Muscle of back (tissue), 11 donors: ENCODE data around the gene SERPINA6. TPM values are rescaled to one million over a fixed set of nuclear protein-coding genes. Genes with fewer than 3 reads are reported as not detected.
"Not testable (repeated sequence)": the region's sequence is repeated elsewhere in the genome, so short reads cannot be mapped to it uniquely, and the experiment has no call there.

Source experiments
- DNase-seq, 3 donors: peaks; one replicate each; pipeline versions ENCODE4 v3.0.0 to v3.0.0-alpha.2; 2013
- polyA plus RNA-seq, 10 donors: library from polyadenylated mRNA; unstranded; fragments of 120-200 nt; gene quantifications; one replicate each; pipeline ENCODE4 v1.2.1, GENCODE V29; 2013; ENCODE audit not compliant: insufficient read length in 10 of 10

The SERPINA6 gene
- polyA plus RNA-seq, 10 donors: not detected

- DNase-seq: no peak
These were observed 6.7 kb upstream of the SERPINA6 start for GRCh38 chr14:94329857-94330256.

GRCh38 chr14:94328196-94328595, 5.1 kb upstream of the SERPINA6 start:
- DNase-seq: no peak

GRCh38 chr14:94321421-94322271, 1.5 kb downstream of the SERPINA6 start:
- DNase-seq: no peak

- DNase-seq: no peak
These were observed 2.9 kb downstream of the SERPINA6 start for GRCh38 chr14:94320243-94320642.

- no peak for DNase-seq
These were observed 5.9 kb downstream of the SERPINA6 start for GRCh38 chr14:94317259-94317658.

- DNase-seq: no peak
These were observed 6.4 kb downstream of the SERPINA6 start for GRCh38 chr14:94316692-94317091.

GRCh38 chr14:94314890-94315289, 8.2 kb downstream of the SERPINA6 start:
- DNase-seq: no peak

- no peak for DNase-seq
These were observed 9.0 kb downstream of the SERPINA6 start for GRCh38 chr14:94313991-94314655.

GRCh38 chr14:94312481-94313246, 10.5 kb downstream of the SERPINA6 start:
- DNase-seq: no peak

GRCh38 chr14:94310248-94310647, 12.9 kb downstream of the SERPINA6 start:
- no peak for DNase-seq

GRCh38 chr14:94309721-94310120, 13.4 kb downstream of the SERPINA6 start:
- DNase-seq: no peak

- no peak for DNase-seq
These were observed 15.6 kb downstream of the SERPINA6 start for GRCh38 chr14:94307410-94307992.

- DNase-seq: no peak
These were observed 16.8 kb downstream of the SERPINA6 start for GRCh38 chr14:94306047-94306978.

- no peak for DNase-seq
These were observed 17.5 kb downstream of the SERPINA6 start for GRCh38 chr14:94305620-94306019.

GRCh38 chr14:94304243-94304642, 18.9 kb downstream of the SERPINA6 start:
- DNase-seq: no peak

- DNase-seq: no peak
These were observed 20.0 kb downstream of the SERPINA6 start for GRCh38 chr14:94303111-94303510.

- no peak for DNase-seq
These were observed 25.0 kb downstream of the SERPINA6 start for GRCh38 chr14:94298130-94298529.

- not testable (repeated sequence) for DNase-seq
These were observed 27.0 kb downstream of the SERPINA6 start for GRCh38 chr14:94296181-94296545.

GRCh38 chr14:94295360-94296180, 27.6 kb downstream of the SERPINA6 start:
- no peak for DNase-seq

- no peak for DNase-seq
These were observed 29.6 kb downstream of the SERPINA6 start for GRCh38 chr14:94293578-94293924.
